GM12872 (cell line): ENCODE measurements around the gene LRRFIP2.

Source experiments
- TF ChIP-seq, protein P1 (sequence below): IDR thresholded peaks from 3 replicates; pipeline ENCODE4 v1.5.1; 2011; ENCODE audit warnings: low read depth, mild to moderate bottlenecking, low read length, moderate library complexity; ENCODE audit not compliant: insufficient read depth

Gene LRRFIP2

DNA sequence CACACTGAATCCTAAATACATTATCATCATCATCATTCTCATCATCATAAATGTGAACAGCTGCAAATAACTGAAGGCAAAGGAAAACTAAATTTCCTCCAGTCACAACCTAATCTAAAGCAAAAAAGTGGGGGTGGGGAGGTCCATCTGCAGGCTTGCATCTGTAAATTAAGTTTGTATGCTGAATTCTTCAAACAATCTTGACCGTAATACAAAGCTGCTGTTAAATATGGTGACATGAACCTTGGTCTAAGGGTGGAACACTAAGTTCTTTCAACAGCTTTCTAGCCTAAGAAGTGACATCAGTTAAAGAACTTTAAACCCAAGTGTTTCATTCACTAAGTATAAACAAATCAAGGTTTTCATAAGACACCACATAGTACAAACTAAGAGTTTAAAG, 4.3 kb downstream of the LRRFIP2 start:
- TF ChIP-seq, protein P1, sequence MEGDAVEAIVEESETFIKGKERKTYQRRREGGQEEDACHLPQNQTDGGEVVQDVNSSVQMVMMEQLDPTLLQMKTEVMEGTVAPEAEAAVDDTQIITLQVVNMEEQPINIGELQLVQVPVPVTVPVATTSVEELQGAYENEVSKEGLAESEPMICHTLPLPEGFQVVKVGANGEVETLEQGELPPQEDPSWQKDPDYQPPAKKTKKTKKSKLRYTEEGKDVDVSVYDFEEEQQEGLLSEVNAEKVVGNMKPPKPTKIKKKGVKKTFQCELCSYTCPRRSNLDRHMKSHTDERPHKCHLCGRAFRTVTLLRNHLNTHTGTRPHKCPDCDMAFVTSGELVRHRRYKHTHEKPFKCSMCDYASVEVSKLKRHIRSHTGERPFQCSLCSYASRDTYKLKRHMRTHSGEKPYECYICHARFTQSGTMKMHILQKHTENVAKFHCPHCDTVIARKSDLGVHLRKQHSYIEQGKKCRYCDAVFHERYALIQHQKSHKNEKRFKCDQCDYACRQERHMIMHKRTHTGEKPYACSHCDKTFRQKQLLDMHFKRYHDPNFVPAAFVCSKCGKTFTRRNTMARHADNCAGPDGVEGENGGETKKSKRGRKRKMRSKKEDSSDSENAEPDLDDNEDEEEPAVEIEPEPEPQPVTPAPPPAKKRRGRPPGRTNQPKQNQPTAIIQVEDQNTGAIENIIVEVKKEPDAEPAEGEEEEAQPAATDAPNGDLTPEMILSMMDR = no peak

DNA sequence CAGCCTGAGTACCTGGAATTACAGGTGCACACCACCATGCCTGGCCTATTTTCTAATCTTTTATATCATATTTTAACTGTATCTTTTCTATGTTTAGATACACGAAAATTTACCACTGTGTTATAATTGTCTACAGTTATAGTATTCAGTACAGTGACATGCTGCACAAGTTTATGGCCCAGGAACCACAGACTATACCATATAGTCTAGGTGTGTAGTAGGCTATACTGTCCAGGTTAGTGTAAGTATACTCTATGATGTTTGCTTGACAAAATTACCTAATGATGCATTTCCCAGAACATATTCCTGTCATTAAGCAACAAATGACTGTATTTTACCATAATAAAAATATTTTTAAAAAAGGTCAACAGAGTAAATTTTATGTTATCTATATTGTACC, 5.5 kb downstream of the LRRFIP2 start:
- TF ChIP-seq, protein P1 = no peak

DNA sequence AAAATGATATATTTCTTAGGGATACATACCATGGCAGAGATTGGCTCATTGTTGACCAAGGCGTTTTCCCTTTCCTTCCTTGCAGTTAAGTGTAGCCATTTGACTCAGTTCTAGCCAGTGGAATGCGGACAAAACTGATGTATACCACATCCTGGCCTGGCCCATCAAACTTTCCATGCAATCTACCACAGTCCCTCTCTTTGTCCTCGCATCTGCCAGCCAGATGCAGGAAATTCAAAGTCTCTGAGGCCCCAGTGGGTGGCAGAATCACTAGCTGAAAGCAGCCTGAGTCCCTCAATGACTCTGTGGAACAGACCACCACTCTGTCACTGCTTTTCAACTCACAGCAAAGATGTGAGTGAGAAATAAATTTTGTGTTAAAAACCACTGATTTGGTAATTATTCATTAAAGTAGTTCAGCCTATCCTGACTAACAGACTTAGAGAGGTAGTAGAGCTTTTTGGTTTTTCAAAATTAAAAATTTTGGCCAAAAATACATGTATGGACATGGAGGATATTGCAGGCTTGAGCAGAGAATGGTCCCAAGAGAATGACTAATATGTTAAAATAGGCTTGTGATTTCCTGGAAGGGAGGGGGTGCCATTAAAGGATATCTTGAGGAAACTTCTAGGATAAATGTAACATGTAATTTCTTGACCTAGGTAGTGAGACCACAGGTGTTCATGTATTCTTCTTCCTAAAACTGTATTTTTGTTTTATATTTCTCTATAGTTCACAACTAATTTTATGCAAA, 10.9 kb downstream of the LRRFIP2 start:
- TF ChIP-seq, protein P1 = no peak

DNA sequence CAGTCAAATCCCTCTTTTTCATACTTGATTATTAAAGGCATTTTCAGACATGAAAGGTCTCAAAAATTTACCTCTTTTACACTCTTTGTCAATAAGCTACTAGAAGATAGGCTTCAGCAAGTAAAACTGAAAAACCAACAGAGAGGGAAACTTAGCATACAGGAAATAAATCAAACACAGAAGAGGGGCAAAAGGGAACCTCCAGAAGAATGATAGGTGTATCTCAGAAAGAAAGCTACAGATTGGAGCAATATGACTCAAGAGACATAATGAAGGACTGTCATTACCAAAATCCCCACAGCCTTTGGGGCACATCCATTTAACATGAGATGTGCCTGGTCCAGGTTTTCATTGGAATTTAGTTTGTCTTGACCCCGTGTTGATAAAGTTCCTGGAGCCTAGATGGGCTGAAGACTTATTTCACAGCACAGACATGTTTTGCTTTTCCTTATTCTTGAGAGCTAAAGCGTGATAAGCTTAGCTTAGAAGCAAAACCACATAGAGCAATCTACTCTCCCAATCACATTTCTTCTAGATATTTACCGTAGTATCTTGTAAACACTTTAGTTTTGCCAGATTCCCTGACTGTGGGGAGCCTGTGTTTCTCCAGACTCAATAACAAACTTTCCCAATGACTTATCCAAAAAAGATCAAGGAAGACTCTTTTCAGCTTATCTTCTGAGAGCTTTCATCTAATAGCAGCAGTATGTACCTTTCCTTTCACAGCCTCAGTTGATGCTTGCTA, 11.7 kb downstream of the LRRFIP2 start:
- TF ChIP-seq, protein P1 = no peak

DNA sequence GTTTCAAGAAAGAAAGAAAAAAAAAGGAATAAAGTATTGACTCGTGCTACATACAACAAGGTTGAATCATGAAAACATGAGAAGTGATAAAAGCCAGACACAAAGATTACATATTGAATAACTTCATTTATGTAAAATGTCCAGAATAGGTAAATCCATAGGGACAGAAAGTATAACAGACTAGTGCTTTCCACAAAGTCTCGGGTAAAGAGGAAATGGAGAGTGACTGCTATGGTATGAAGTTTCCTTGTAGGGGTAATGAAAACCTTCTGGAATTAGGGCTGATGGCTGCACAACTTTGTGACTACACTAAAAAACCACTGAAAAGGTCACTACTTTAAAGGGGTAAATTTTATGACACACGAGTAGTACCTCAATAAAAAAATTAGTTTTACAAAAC, 13.0 kb downstream of the LRRFIP2 start:
- TF ChIP-seq, protein P1 = no peak

DNA sequence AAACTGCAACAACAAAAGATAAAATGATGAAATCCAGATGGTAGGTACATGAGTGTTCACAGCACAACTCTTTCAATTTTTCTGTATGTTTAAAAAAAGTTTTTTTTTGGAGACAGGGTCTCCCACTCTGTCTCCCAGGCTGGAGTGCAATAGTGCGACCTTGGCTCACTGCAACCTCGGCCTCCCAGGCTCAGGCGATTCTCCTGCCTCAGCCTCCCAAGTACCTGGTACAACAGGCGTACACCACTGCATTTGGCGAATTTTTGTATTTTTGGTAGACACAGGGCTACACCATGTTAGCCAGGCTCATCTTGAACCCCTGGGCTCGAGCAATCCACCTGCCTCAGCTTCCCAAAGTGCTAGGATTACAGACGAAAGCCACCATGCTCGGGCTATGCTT, 18.6 kb downstream of the LRRFIP2 start:
- TF ChIP-seq, protein P1 = no peak

DNA sequence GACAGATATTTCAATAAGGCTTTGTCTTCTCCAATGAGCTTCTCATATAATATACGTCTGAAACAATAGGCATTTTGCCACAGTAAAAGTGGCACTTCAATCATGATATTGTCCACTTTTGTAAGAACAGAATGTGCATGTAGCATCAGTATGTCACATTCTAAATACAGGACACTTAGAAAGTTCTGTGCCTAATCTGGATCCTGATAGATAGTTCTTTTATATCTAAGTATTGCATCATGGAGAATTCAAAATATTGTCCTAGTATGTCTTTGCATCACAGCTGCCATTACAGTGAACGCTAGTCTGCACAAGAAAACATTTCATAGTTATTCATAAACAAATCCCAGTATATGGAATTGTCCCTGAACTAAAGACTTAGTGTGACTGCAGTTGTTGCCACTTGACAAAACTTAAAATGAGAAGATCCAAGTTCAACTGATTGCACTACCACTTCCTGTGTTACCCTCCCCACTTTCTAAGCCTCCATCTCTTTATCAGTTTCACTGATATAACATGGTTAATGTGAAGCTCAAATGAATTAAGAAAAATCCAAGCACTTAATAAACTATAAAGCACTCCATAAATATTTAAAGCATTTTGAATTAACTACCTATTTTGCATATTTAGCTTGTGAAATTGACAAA, 19.6 kb downstream of the LRRFIP2 start:
- TF ChIP-seq, protein P1 = no peak
